ENCODE measurements around the gene WDPCP. TPM values are rescaled to one million over a fixed set of nuclear protein-coding genes. Genes with fewer than 3 reads are reported as not detected.
"Not testable (repeated sequence)": the region's sequence is repeated elsewhere in the genome, so short reads cannot be mapped to it uniquely, and the experiment has no call there.

The WDPCP gene
- total RNA-seq, 1 donor from 2014 or later: 48.0 TPM

GRCh38 chr2:63444565-63445288 is 143.6 kb downstream of the WDPCP start:
- no peak for DNase-seq

GRCh38 chr2:63440612-63441011 is 147.7 kb downstream of the WDPCP start:
- DNase-seq: no peak

- DNase-seq: no peak
Measured at GRCh38 chr2:63438181-63438580, 150.1 kb downstream of the WDPCP start.

GRCh38 chr2:63436488-63436887 is 151.8 kb downstream of the WDPCP start:
- DNase-seq: no peak

- DNase-seq: no peak
Measured at GRCh38 chr2:63435070-63435469, 153.2 kb downstream of the WDPCP start.

- DNase-seq: no peak
Measured at GRCh38 chr2:63434024-63435001, 154.0 kb downstream of the WDPCP start.

GRCh38 chr2:63432373-63432772 is 155.9 kb downstream of the WDPCP start:
- no peak for DNase-seq

- DNase-seq: no peak
Measured at GRCh38 chr2:63425606-63426005, 162.7 kb downstream of the WDPCP start.

- no peak for DNase-seq
Measured at GRCh38 chr2:63425079-63425416, 163.2 kb downstream of the WDPCP start.

GRCh38 chr2:63424329-63425078 is 163.8 kb downstream of the WDPCP start:
- no peak for DNase-seq

GRCh38 chr2:63422556-63422955 is 165.7 kb downstream of the WDPCP start:
- no peak for DNase-seq

- DNase-seq: no peak
Measured at GRCh38 chr2:63408530-63408929, 179.7 kb downstream of the WDPCP start.

GRCh38 chr2:63406641-63407040 is 181.6 kb downstream of the WDPCP start:
- no peak for DNase-seq

- no peak for DNase-seq
Measured at GRCh38 chr2:63403820-63404219, 184.5 kb downstream of the WDPCP start.

GRCh38 chr2:63402889-63403288 is 185.4 kb downstream of the WDPCP start:
- DNase-seq: not testable (repeated sequence)

GRCh38 chr2:63399156-63399555 is 189.1 kb downstream of the WDPCP start:
- no peak for DNase-seq

GRCh38 chr2:63379451-63379850 is 208.8 kb downstream of the WDPCP start:
- DNase-seq: no peak

GRCh38 chr2:63378589-63378988 is 209.7 kb downstream of the WDPCP start:
- DNase-seq: no peak

GRCh38 chr2:63374341-63374740 is 213.9 kb downstream of the WDPCP start:
- DNase-seq: no peak

GRCh38 chr2:63372549-63372948 is 215.7 kb downstream of the WDPCP start:
- DNase-seq: no peak

GRCh38 chr2:63369146-63369545 is 219.1 kb downstream of the WDPCP start:
- no peak for DNase-seq

- no peak for DNase-seq
Measured at GRCh38 chr2:63364866-63365265, 223.4 kb downstream of the WDPCP start.

GRCh38 chr2:63357722-63358121 is 230.6 kb downstream of the WDPCP start:
- DNase-seq: not testable (repeated sequence)
